NCI-H82 (cell line): ENCODE measurements around the gene GSDME.

Source experiments
- DNase-seq: peaks from one replicate; lab custom pipeline; 2025; lab: John Stamatoyannopoulos, UW

GSDME gene

GRCh38 chr7:24704311-24704710 lies 53.0 kb downstream of the GSDME start:
- DNase-seq, result no peak

- no peak for DNase-seq
Observed at GRCh38 chr7:24703296-24703695, 54.0 kb downstream of the GSDME start.

- no peak for DNase-seq
Observed at GRCh38 chr7:24702755-24703154, 54.5 kb downstream of the GSDME start.

DNA sequence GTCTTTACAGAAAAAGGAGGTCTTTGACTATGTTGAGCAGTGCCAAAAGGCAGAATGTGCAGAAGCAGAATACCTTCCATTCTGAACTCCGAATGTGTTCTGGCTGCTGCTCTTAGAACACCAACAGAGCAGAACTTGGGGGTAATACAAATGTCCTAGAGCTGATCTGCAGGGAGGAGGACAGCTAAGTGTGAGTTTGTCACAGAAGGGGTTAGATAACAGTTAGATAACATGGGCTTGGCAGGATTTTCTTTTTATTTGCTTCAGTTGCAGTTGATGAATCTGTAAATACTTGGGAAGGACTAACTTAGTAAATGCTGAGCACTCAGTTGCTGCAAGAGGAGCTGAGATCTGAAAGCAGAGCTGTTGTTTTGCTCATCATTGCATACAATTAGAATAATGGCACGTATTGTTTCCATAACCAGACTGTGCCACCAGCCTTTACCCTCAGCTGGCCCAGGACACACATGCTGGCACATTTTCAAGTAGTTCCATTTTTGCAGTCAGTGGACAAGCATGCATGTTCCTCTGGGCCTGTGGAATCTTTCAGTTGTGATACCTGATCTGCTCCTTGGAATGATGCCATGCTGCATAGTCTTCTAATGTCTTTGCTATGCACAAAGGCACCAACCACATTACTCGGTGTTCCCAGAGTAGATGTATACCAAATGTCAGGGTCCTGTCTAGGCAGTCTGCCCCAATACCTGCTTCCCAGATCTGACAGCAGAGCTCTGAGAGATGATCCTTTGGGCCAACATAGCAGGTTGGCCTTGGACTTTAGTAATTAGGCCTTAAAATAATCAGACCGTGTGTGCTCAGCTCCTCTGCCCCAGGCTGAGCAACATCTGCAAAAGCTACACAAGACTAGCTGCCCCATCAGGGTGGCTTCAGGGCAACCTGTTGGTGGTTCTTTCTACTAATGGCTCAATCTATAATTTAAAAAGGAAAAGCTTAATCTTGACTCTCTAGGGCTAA lies 55.7 kb downstream of the GSDME start:
- no peak for DNase-seq

DNA sequence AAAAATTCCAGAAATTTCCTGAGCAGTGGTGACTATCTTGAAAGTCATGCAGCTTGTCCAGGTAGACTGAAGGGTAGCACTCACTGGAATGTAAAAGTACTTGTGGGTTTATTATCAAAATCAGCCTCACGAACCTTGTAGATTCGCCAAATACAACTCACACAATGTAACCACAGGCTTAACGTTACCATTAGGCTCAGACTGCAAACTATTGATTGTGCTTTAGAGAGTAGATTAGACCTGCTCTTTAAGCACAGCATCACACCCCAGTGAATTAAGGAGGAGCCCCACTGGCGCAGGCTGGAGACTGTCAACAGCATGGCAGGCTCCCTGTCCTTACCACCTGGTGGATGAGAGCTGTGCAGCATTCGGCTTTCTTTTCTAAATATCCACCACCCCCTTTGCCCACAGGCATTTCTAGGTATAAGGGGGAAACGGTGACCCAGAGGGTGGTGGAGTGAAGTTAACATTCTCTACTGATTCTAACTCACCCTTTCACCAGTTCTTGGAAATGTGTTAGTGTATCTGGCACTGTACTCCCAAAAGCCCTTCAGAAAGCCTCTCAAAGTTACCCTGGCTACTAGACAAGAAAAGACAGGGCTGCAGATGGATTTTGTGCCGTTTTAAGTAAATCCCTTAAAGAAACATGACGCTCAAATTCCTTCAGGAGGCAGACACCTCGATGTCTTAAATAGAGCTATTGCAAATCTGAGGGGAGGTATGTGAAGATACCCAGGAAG lies 56.6 kb downstream of the GSDME start:
- no peak for DNase-seq

GRCh38 chr7:24698531-24699266 lies 58.6 kb downstream of the GSDME start:
- no peak for DNase-seq

DNA sequence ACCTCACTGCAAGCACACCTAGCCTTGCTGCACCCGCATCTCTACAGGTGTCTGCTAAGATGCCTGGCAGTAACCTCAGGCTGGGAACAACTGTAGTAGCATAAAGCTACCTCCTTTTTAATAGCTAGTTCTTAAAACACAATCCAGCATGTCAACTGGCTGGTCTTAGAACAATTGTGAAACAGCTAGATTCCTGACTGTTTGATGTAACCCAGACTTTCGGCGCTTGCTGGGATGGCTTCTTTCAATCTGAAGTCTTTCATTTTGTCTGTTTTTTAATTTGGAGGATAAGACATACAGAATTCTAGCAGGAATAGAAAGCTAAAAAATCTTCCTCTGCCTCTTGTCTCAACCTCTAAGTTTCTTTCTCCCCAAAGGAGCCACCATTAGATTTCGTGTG lies 59.8 kb downstream of the GSDME start:
- no peak for DNase-seq

DNA sequence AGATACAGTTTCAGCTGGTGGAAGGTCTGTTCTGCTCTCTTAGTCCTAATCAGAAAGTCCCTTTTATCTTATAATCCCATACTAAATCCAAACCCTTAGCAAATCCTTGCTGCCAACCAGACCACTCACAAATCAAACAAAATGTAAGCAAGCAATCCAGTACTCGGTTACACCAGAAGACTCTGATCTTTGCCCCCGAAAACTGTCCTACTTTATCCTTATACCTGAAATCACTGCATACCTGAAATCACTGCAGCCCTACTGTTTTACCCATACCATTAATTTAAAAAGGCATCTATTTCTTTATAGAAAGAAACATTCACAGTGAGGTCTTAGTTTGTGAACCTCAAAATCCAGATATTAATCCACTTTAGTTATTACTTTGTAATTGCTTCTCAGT lies 64.7 kb downstream of the GSDME start:
- DNase-seq, result peak; percentile 65

GRCh38 chr7:24690251-24690650 lies 67.0 kb downstream of the GSDME start:
- DNase-seq, result no peak

DNA sequence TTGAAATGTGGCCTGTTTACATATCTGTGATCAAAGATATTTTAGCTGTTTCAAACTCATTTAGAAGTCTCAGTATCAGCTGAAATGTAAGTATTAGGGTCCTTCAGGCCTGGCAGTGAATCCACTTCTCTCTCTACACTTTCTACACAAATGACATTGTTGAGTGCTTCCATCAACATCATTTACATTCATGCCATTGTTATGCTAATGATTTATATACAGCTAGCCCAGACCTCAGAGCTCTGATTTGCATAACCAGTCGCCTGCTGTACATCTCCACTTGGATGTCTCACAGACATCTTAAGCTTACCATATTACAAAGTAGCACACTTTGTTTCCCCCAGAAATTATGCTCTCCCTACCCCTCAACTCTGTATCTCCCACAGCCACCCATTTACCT lies 71.6 kb downstream of the GSDME start:
- no peak for DNase-seq

- no peak for DNase-seq
Observed at GRCh38 chr7:24670782-24671181, 86.5 kb downstream of the GSDME start.

- DNase-seq, result no peak
Observed at GRCh38 chr7:24669971-24670591, 87.2 kb downstream of the GSDME start.

- DNase-seq, result no peak
Observed at GRCh38 chr7:24668927-24669635, 88.2 kb downstream of the GSDME start.

- peak; percentile 66 for DNase-seq
Observed at GRCh38 chr7:24665564-24666294, 91.5 kb downstream of the GSDME start.

DNA sequence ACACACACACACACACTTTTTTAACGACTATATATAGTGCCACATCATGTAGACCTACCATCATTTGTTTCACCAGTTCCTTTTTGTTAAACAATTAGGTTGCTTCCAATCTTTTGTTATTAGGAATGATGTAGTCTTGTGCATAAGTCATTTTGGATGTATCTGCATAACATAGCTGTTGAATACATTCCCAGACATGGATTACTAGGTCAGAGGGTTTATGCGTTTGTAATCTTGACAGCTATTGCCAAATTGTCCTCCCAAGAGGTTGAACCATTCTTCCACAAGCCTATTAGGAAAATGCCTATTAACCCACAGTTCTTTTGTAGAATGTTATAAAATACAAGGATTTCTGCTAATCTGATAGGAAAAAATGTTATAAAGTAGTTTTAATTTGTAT lies 96.7 kb downstream of the GSDME start:
- no peak for DNase-seq

- DNase-seq, result no peak
Observed at GRCh38 chr7:24659505-24659904, 97.8 kb downstream of the GSDME start.

GRCh38 chr7:24657980-24658379 lies 99.3 kb downstream of the GSDME start:
- DNase-seq, result no peak

DNA sequence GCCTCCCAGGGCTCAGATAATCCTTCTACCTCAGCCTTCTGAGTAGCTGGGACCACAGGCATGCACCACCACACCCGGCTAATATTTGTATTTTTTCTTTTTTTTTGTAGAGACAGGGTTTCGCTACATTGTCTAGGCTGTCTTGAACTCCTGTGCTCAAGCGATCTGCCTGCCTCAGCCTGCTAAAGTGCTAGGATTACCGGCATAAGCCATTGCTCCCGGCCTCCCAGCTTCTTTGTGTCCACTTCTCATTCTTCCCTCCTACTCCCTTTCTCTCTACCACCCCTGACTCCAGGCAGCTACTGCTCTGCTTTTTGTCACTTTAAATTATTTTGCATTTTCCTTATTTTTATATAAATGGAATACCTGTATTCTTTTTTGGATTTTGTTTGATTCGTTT lies 100.7 kb downstream of the GSDME start:
- no peak for DNase-seq

DNA sequence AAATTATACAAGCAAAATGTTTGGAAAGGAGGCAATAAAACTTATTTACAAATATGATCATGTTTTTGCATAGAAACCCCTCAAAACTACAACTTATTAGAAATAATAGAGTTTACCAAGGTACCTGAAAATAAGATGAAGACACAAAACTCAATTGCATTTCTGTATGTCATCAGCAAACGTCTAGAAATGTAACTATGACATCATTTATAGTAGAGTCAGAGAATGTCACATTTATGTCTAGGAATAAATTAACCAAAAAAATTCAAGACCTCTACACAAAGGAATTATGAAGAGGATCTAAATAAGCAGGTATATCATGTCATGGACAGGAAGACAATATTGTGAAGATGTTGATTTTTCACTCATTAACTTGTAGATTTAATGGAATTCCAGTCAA lies 103.0 kb downstream of the GSDME start:
- DNase-seq, result no peak

GRCh38 chr7:24653316-24654085 lies 103.8 kb downstream of the GSDME start:
- peak; percentile 7 for DNase-seq
